SU-DHL-6 (cell line): Measurements from ENCODE around the gene TIMD4.

Source experiments
- CTCF ChIP-seq: fragments of 200-600 bp; sonication (generic); IDR thresholded peaks from one replicate; pipeline ENCODE4 v1.5.1; 2017; ENCODE audit warnings: antibody characterized with exemption, mild to moderate bottlenecking, low read length, moderate library complexity; ENCODE audit not compliant: insufficient read depth, poor library complexity, severe bottlenecking
- EZH2phosphoT487 ChIP-seq: fragments of 200-600 bp; sonication (generic), shearing (Covaris generic); conservative IDR thresholded peaks from 2 replicates; pipeline ENCODE4 v1.6.1; 2018; ENCODE audit warnings: mild to moderate bottlenecking, antibody characterized with exemption, low read length, moderate library complexity, mixed read lengths

GRCh38 chr5:156913719-156914370 lies 49.2 kb downstream of the TIMD4 start:
- TF ChIP-seq EZH2phosphoT487, result no peak
- no peak for TF ChIP-seq CTCF
